ENCODE measurements around the gene AGTRAP. TPM values are rescaled to one million over a fixed set of nuclear protein-coding genes. Genes with fewer than 3 reads are reported as not detected.

Gene AGTRAP
- total and polyA plus RNA-seq, 2 donors (not counting 3 experiments of a cell fraction or from before 2014, with no cell fraction given) = 41.6 to 101 TPM

DNA sequence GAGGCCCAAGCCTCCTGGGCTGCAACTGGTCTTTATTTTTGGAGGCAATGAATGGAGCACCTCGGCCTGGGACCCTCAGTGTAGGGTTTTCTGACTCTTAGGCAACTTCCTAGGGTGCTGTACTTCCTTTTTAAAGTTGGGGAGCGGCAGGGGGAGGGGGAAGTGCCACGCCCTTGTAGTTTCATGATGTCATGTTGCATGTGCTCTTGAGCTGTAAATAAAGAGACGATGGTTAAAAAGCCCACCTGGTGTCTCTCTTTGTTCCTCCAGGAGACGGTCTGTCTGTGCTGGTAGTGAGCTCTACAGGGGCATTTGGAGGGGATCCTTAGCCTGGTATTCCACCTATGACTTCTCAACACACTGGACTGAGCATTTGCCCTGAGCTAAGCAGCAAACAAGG is 10.3 kb upstream of the AGTRAP start:
- DNase-seq (ENCODE audit: low read depth, low spot score) (no peak), FAIRE-seq (no peak)
- CTCF ChIA-PET = interaction anchor here (0.6 to 1.5 kb wide), 3 partner anchors 14 to 834 kb away, joined by 3 to 4 read pairs (median 3); no protein-coding TSS in a partner anchor
- Histone ChIP-seq H3K27ac (ENCODE audit: insufficient read depth, low read depth, low read length) (no peak overlapping the region), H3K79me2 (ENCODE audit: control insufficient read depth, insufficient read depth, low read length) (no peaks in the 10 kb centered on the region), H2AFZ (ENCODE audit: low read depth, low read length) (no peak overlapping the region), H3K4me2 (ENCODE audit: insufficient read depth, low read length) (no peak overlapping the region), H3K4me1 (ENCODE audit: control insufficient read depth, extremely low read depth, insufficient read depth, low read length) (peaks cover 8% of the 10 kb centered on the region), H3K9me3 (replicated peaks; ENCODE audit: control insufficient read depth, insufficient read depth, low read length) (no peaks in the 10 kb centered on the region), H3K36me3 (ENCODE audit: control insufficient read depth in 2 of 2, extremely low read depth in 1 of 2, insufficient read depth in 2 of 2, low read length in 2 of 2) (no peaks in the 10 kb centered on the region), H3K27me3 (ENCODE audit: control insufficient read depth in 2 of 2, insufficient read depth in 2 of 2, low read length in 2 of 2) (peaks cover 0 to 4% of the 10 kb centered on the region in 2 experiments), H3K9ac (replicated peaks; ENCODE audit: extremely low read depth, insufficient read depth, low read length) (no peak overlapping the region), H4K20me1 (replicated peaks; ENCODE audit: control insufficient read depth, extremely low read depth, insufficient read depth, low read length) (no peaks in the 10 kb centered on the region), H3K4me3 (replicated peaks in 1 of 3; ENCODE audit: insufficient read depth in 1 of 3, low read depth in 1 of 3, low read length in 3 of 3) (no peak overlapping the region), H3K9me1 (replicated peaks; ENCODE audit: control insufficient read depth, extremely low read depth, insufficient read depth, low read length) (no peaks in the 10 kb centered on the region)
- POLR2A ChIA-PET = interaction anchor here (0.6 kb wide), 1 partner anchor 76 kb away, joined by 9 read pairs; no protein-coding TSS in a partner anchor
- no peak for TF ChIP-seq JUN (IDR thresholded peaks at IDR 0.05; ENCODE audit: borderline replicate concordance, insufficient read depth, insufficient read length, low read depth)
- TF ChIP-seq GATA2 (IDR thresholded peaks at IDR 0.05; ENCODE audit: insufficient read depth, insufficient read length, low read depth, low read length) = no peak
- TF ChIP-seq MYC (IDR thresholded peaks at IDR 0.05; ENCODE audit: low read depth, low read length) = no peak
- no peak for TF ChIP-seq POLR2A (IDR thresholded peaks at IDR 0.05; ENCODE audit: low read depth, low read length)
- no peak for TF ChIP-seq FOS (IDR thresholded peaks at IDR 0.05; ENCODE audit: borderline replicate concordance, insufficient read depth, low read length)
- TF ChIP-seq EZH2 (IDR thresholded peaks at IDR 0.05; ENCODE audit: borderline replicate concordance, low read depth, low read length, severe bottlenecking) = no peak
- TF ChIP-seq POLR2AphosphoS5 (IDR thresholded peaks at IDR 0.05; ENCODE audit: insufficient read depth, low read depth, low read length) = no peak
- TF ChIP-seq, protein P1, sequence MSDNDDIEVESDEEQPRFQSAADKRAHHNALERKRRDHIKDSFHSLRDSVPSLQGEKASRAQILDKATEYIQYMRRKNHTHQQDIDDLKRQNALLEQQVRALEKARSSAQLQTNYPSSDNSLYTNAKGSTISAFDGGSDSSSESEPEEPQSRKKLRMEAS (IDR thresholded peaks at IDR 0.05; ENCODE audit: insufficient read depth, insufficient read length) = no peak
- no peak for TF ChIP-seq CTCF (IDR thresholded peaks at IDR 0.05; ENCODE audit: extremely low read depth in 1 of 2, insufficient read depth in 1 of 2, low read depth in 1 of 2, low read length in 2 of 2)
- dilution Hi-C loops (cut with MboI; ENCODE audit: extremely low pct_ligation_motif_present, low sequenced_read_pairs) = no loop called here
- BruUV-seq (replicated peaks) = no TSS peak
- intact Hi-C loops (cut with micrococcal nuclease) = no loop called here
